ENCODE results near the gene PTPN14. TPM values are rescaled to one million over a fixed set of nuclear protein-coding genes. Genes with fewer than 3 reads are reported as not detected.
"Not testable (repeated sequence)": the region's sequence is repeated elsewhere in the genome, so short reads cannot be mapped to it uniquely, and the experiment has no call there.

The PTPN14 gene
- total and polyA plus RNA-seq, 2 of the 4 experiments (the other 2 are of a cell fraction), result 21.5 to 31.7 TPM

GRCh38 chr1:214576120-214576519 is 24.7 kb upstream of the PTPN14 start:
- CTCF ChIA-PET; H3K4me1 ChIP-seq (ENCODE audit: control insufficient read depth, insufficient read depth, low read length); H3K27ac ChIP-seq (ENCODE audit: insufficient read depth, low read length); H3K14ac ChIP-seq (replicated peaks; ENCODE audit: low read depth, low read length); H3K79me1 ChIP-seq (ENCODE audit: low read depth in 1 of 2, low read length in 2 of 2); BruUV-seq (replicated peaks); H3K36me3 ChIP-seq (ENCODE audit: control insufficient read depth, insufficient read depth, low read length); ATAC-seq (ENCODE audit: low read depth); dilution Hi-C loops (cut with HindIII; ENCODE audit: low sequenced_read_pairs, unreplicated experiment); H3K18ac ChIP-seq (ENCODE audit: low read depth, low read length); POLR2A ChIA-PET (ENCODE audit: unreplicated experiment); DNase-seq; H3K27me3 ChIP-seq (ENCODE audit: control insufficient read depth, insufficient read depth, low read length); H3K9me1 ChIP-seq (ENCODE audit: insufficient read depth, low read length); H2BK120ac ChIP-seq (ENCODE audit: low read depth, low read length); H2AK9ac ChIP-seq (replicated peaks; ENCODE audit: low read depth, low read length, poor library complexity); H3K23ac ChIP-seq (ENCODE audit: low read depth, low read length); H2BK5ac ChIP-seq (ENCODE audit: low read depth, low read length, poor library complexity, severe bottlenecking); H2BK20ac ChIP-seq (ENCODE audit: low read depth, low read length); H3K4ac ChIP-seq (ENCODE audit: low read depth, low read length); H3K9ac ChIP-seq (ENCODE audit: low read depth, low read length); H4K91ac ChIP-seq (ENCODE audit: insufficient read depth, low read depth, low read length); H3K56ac ChIP-seq (ENCODE audit: extremely low read depth, insufficient read depth, low read length); H4K20me1 ChIP-seq (ENCODE audit: insufficient read depth, low read length); H3K4me2 ChIP-seq (ENCODE audit: low read depth, low read length); intact Hi-C loops (cut with micrococcal nuclease); H4K8ac ChIP-seq (ENCODE audit: low read depth in 2 of 2, low read length in 2 of 2); in situ Hi-C loops (cut with MboI; ENCODE audit: low sequenced_read_pairs); H2AK5ac ChIP-seq (ENCODE audit: low read depth, low read length); H4K5ac ChIP-seq (ENCODE audit: low read depth, low read length); H2AFZ ChIP-seq (replicated peaks; ENCODE audit: low read length, poor library complexity); H2BK15ac ChIP-seq (ENCODE audit: low read depth, low read length); H3K4me3 ChIP-seq (ENCODE audit: insufficient read depth, low read depth, low read length): not testable (repeated sequence)
- WGBS, 2 experiments (ENCODE audit: extremely low coverage in 2 of 2, insufficient read length in 1 of 2), result 20% methylated on average over 1 of the region's 3 CpGs; no CpG with 5 or more reads in 1 of the 2 experiments
- peaks cover 11% of the 10 kb centered on the region for H3K9me3 ChIP-seq (ENCODE audit: control insufficient read depth, insufficient read depth, low read length)

All from IMR-90 (cell line).